RWPE2 (cell line): ENCODE data around the gene ZNF732.
"Not testable (repeated sequence)": the region's sequence is repeated elsewhere in the genome, so short reads cannot be mapped to it uniquely, and the experiment has no call there.

ENCODE experiments used
- ATAC-seq: fragments of 200-7000 bp; cut with Tn5 transposase; 3 replicates; pipeline ENCODE4 v1.9.1; 2021; ENCODE audit warnings: low read depth
- DNase-seq: peaks from one replicate; pipeline ENCODE4 v3.0.0-alpha.2; 2020; ENCODE audit warnings: low spot score
- H3K27ac ChIP-seq: fragments of 450-650 bp; 2 replicates; pipeline ENCODE4 v1.5.1; 2017; ENCODE audit warnings: mild to moderate bottlenecking; ENCODE audit not compliant: poor library complexity, severe bottlenecking
- H3K27me3 ChIP-seq: fragments of 250-450 bp; sonication (Bioruptor Pico); 2 replicates; pipeline ENCODE4 v1.5.1; 2021; ENCODE audit warnings: mild to moderate bottlenecking, moderate library complexity; ENCODE audit not compliant: insufficient read depth, poor library complexity, severe bottlenecking
- H3K36me3 ChIP-seq: fragments of 250-450 bp; sonication (Bioruptor Pico); 2 replicates; pipeline ENCODE4 v1.5.1; 2020; ENCODE audit warnings: low read depth, mild to moderate bottlenecking, moderate library complexity
- H3K4me1 ChIP-seq: fragments of 250-450 bp; sonication (Bioruptor Pico); 2 replicates; pipeline ENCODE4 v1.5.1; 2021; ENCODE audit warnings: mild to moderate bottlenecking, moderate library complexity; ENCODE audit not compliant: insufficient read depth, poor library complexity, severe bottlenecking
- H3K4me3 ChIP-seq: fragments of 250-450 bp; sonication (Bioruptor Pico); 2 replicates; pipeline ENCODE4 v1.5.1; 2021; ENCODE audit warnings: mild to moderate bottlenecking, moderate library complexity; ENCODE audit not compliant: severe bottlenecking
- H3K9me3 ChIP-seq: fragments of 250-450 bp; sonication (Bioruptor Pico); 2 replicates; pipeline ENCODE4 v1.5.1; 2021; ENCODE audit warnings: mild to moderate bottlenecking, moderate library complexity; ENCODE audit not compliant: severe bottlenecking
- CTCF ChIP-seq: fragments of 450-650 bp; IDR thresholded peaks from one replicate; pipeline ENCODE4 v1.5.1; 2017; ENCODE audit warnings: mild to moderate bottlenecking, moderate library complexity; ENCODE audit not compliant: poor library complexity, severe bottlenecking

Gene ZNF732

GRCh38 chr4:302381-302780 lies 2.9 kb downstream of the ZNF732 start:
- no peak for TF ChIP-seq CTCF
- no peak overlapping the region for H3K4me3 ChIP-seq

GRCh38 chr4:294732-295131 lies 10.5 kb downstream of the ZNF732 start:
- no peak for TF ChIP-seq CTCF
- no peak for DNase-seq

More at GRCh38 chr4:302381-302780, 2.9 kb downstream of the ZNF732 start:
- Histone ChIP-seq H3K9me3 (peaks cover 14% of the 10 kb centered on the region), H3K27ac (no peak overlapping the region), H3K4me1 (peaks cover 5% of the 10 kb centered on the region), H3K36me3 (0 out of 2 replicates have a peak, but pooled peaks cover 4% of the 10 kb centered on the region), H3K27me3 (no peaks in the 10 kb centered on the region)
- ATAC-seq, result no peak
- no peak for DNase-seq

GRCh38 chr4:288891-289290 lies 16.4 kb downstream of the ZNF732 start:
- Histone ChIP-seq H3K27ac (no peak overlapping the region), H3K4me3 (no peak overlapping the region), H3K4me1 (no peaks in the 10 kb centered on the region), H3K27me3 (no peaks in the 10 kb centered on the region), H3K9me3 (peaks cover 17% of the 10 kb centered on the region), H3K36me3 (peaks cover 3% of the 10 kb centered on the region; the same call in 1 of the 2 replicates)
- DNase-seq (no peak), ATAC-seq (no peak)
- TF ChIP-seq CTCF, result no peak

More at GRCh38 chr4:294732-295131, 10.5 kb downstream of the ZNF732 start:
- Histone ChIP-seq H3K4me3 (no peak overlapping the region), H3K36me3 (peaks cover 3% of the 10 kb centered on the region; the same call in 1 of the 2 replicates), H3K4me1 (no peaks in the 10 kb centered on the region), H3K27me3 (no peaks in the 10 kb centered on the region), H3K9me3 (peaks cover 20% of the 10 kb centered on the region), H3K27ac (no peak overlapping the region)
- ATAC-seq, result no peak

GRCh38 chr4:273309-274017 lies 31.8 kb downstream of the ZNF732 start:
- no peaks in the 10 kb centered on the region for H3K27me3 ChIP-seq
- H3K27ac ChIP-seq, result no peak overlapping the region
- peaks cover 57% of the 10 kb centered on the region for H3K9me3 ChIP-seq
- no peaks in the 10 kb centered on the region for H3K4me1 ChIP-seq
- H3K4me3 ChIP-seq, result no peak overlapping the region
- DNase-seq (no peak), ATAC-seq (no peak)
- peaks cover 20% of the 10 kb centered on the region for H3K36me3 ChIP-seq
- no peak for TF ChIP-seq CTCF

- peaks cover 60% of the 10 kb centered on the region for H3K9me3 ChIP-seq
- H3K4me3 ChIP-seq, result no peak overlapping the region
- H3K36me3 ChIP-seq, result peaks cover 17% of the 10 kb centered on the region
Observed at GRCh38 chr4:271492-272103, 33.7 kb downstream of the ZNF732 start.

GRCh38 chr4:259240-259639 lies 46.0 kb downstream of the ZNF732 start:
- ATAC-seq, H3K4me3 ChIP-seq, H3K27me3 ChIP-seq, H3K36me3 ChIP-seq, H3K27ac ChIP-seq, DNase-seq, H3K4me1 ChIP-seq: not testable (repeated sequence)
- H3K9me3 ChIP-seq, result peaks cover 44% of the 10 kb centered on the region

More at GRCh38 chr4:271492-272103, 33.7 kb downstream of the ZNF732 start:
- ATAC-seq (no peak), DNase-seq (no peak)
- Histone ChIP-seq H3K4me1 (no peaks in the 10 kb centered on the region), H3K27me3 (no peaks in the 10 kb centered on the region), H3K27ac (no peak overlapping the region)
- TF ChIP-seq CTCF, result no peak
